ENCODE results near the gene ZSWIM7.

The ZSWIM7 gene

DNA sequence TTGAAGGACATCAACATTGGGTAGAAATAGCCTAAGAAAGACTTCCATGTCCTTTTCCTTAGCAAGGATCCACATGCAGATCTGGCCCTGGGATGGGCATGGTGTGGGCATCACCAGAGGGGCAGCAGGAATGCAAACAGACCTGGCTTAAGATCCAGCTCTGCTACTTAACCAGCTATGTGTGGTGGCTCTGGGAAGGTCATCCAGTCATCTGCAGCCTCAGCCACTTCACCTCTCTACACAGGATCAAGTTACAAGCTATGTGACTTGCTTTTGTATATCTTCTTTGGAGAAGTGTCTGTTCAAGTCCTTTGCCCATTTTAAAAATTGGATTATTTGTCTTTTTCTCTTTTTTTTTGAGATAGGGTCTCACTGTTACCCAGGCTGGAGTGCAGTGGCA lies 68.1 kb downstream of the ZSWIM7 start:
- DNase-seq (ENCODE audit: low read depth in 2 of 2): no peak

GRCh38 chr17:15930426-15930825 lies 69.1 kb downstream of the ZSWIM7 start:
- DNase-seq (ENCODE audit: low read depth in 2 of 2): no peak

DNA sequence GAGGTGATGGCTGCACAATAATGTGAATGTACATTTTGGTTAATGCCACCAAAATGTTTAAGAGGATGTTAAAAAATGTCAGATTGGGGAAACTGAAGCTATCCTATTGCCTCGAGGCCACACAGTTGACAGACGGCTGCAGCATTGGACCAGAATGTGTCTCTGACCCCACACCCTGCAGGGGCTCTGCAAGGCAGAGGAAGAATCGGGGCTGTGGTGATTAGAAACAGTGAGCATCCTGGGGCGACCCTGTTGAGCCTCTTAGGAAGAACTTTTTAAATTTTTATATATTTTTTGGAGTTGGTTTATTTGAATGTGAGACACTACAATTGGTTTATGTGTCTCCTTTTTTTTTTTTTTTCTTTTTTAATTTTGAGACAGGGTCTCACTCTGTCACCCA lies 69.6 kb downstream of the ZSWIM7 start:
- no peak for DNase-seq (ENCODE audit: low read depth in 2 of 2)

DNA sequence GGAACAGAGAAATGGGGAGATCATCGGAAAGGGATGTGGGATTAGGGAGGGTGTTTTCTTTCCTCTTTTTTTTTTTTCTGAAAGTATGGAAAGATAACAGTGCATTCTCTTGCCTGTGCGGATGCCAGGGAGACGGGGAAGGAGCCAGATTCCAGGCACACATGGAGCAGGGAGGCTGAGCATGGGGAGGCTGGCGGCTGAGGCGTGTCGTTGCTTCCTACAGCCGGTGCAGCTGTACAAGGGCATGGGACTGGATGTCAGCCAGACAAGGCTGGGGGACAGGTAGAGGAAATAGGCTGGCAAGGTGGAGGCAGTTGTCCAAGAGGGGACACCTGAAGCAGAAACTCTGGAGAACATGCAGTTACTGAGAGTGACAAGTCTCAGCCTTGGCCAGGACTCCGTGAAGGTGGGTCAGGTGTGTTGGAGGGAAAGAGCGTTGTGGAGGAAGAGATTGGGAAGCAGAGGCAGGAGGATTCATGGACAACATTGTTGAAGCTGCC lies 71.2 kb downstream of the ZSWIM7 start:
- no peak for DNase-seq (ENCODE audit: low read depth in 2 of 2)
